ENCODE results near the gene FSHR.

The FSHR gene

GRCh38 chr2:48961009-48961408 lies 193.3 kb downstream of the FSHR start:
- no peaks in the 10 kb centered on the region for H3K4me1 ChIP-seq (ENCODE audit: insufficient read depth, low read length)
- no peaks in the 10 kb centered on the region for H3K9me3 ChIP-seq (ENCODE audit: low read length)
- H3K36me3 ChIP-seq (ENCODE audit: insufficient read depth, low read length) = no peaks in the 10 kb centered on the region
- H3K4me3 ChIP-seq (ENCODE audit: low read length) = no peak overlapping the region
- no peak overlapping the region for H2AFZ ChIP-seq (ENCODE audit: low read depth, low read length)
- no peaks in the 10 kb centered on the region for H3K27me3 ChIP-seq (ENCODE audit: insufficient read depth, low read length)

- Histone ChIP-seq H3K4me3 (ENCODE audit: low read length) (no peak overlapping the region), H3K9me3 (ENCODE audit: low read length) (no peaks in the 10 kb centered on the region), H3K36me3 (ENCODE audit: insufficient read depth, low read length) (no peaks in the 10 kb centered on the region), H3K27me3 (ENCODE audit: insufficient read depth, low read length) (no peaks in the 10 kb centered on the region), H2AFZ (ENCODE audit: low read depth, low read length) (no peak overlapping the region), H3K4me1 (ENCODE audit: insufficient read depth, low read length) (no peaks in the 10 kb centered on the region)
Measured at GRCh38 chr2:48954935-48955334, 199.4 kb downstream of the FSHR start.

GRCh38 chr2:48954311-48954710 lies 200.0 kb downstream of the FSHR start:
- Histone ChIP-seq H3K9me3 (ENCODE audit: low read length) (no peaks in the 10 kb centered on the region), H3K4me3 (ENCODE audit: low read length) (no peak overlapping the region), H3K27me3 (ENCODE audit: insufficient read depth, low read length) (no peaks in the 10 kb centered on the region), H2AFZ (ENCODE audit: low read depth, low read length) (no peak overlapping the region), H3K4me1 (ENCODE audit: insufficient read depth, low read length) (no peaks in the 10 kb centered on the region), H3K36me3 (ENCODE audit: insufficient read depth, low read length) (no peaks in the 10 kb centered on the region)

- H3K9me3 ChIP-seq (ENCODE audit: low read length) = no peaks in the 10 kb centered on the region
- H3K4me1 ChIP-seq (ENCODE audit: insufficient read depth, low read length) = no peaks in the 10 kb centered on the region
- H3K27me3 ChIP-seq (ENCODE audit: insufficient read depth, low read length) = no peaks in the 10 kb centered on the region
- H2AFZ ChIP-seq (ENCODE audit: low read depth, low read length) = no peak overlapping the region
- H3K36me3 ChIP-seq (ENCODE audit: insufficient read depth, low read length) = no peaks in the 10 kb centered on the region
- no peak overlapping the region for H3K4me3 ChIP-seq (ENCODE audit: low read length)
Measured at GRCh38 chr2:48952614-48953013, 201.7 kb downstream of the FSHR start.

GRCh38 chr2:48952143-48952542 lies 202.2 kb downstream of the FSHR start:
- Histone ChIP-seq H3K4me3 (ENCODE audit: low read length) (no peak overlapping the region), H3K27me3 (ENCODE audit: insufficient read depth, low read length) (no peaks in the 10 kb centered on the region), H3K36me3 (ENCODE audit: insufficient read depth, low read length) (no peaks in the 10 kb centered on the region), H3K9me3 (ENCODE audit: low read length) (no peaks in the 10 kb centered on the region), H3K4me1 (ENCODE audit: insufficient read depth, low read length) (no peaks in the 10 kb centered on the region), H2AFZ (ENCODE audit: low read depth, low read length) (no peak overlapping the region)

- Histone ChIP-seq H3K4me1 (ENCODE audit: insufficient read depth, low read length) (no peaks in the 10 kb centered on the region), H2AFZ (ENCODE audit: low read depth, low read length) (no peak overlapping the region), H3K4me3 (ENCODE audit: low read length) (no peak overlapping the region), H3K9me3 (ENCODE audit: low read length) (no peaks in the 10 kb centered on the region), H3K27me3 (ENCODE audit: insufficient read depth, low read length) (no peaks in the 10 kb centered on the region), H3K36me3 (ENCODE audit: insufficient read depth, low read length) (no peaks in the 10 kb centered on the region)
Measured at GRCh38 chr2:48948400-48949125, 205.8 kb downstream of the FSHR start.

GRCh38 chr2:48946449-48947048 lies 207.8 kb downstream of the FSHR start:
- H3K36me3 ChIP-seq (ENCODE audit: insufficient read depth, low read length) = no peaks in the 10 kb centered on the region
- H3K4me1 ChIP-seq (ENCODE audit: insufficient read depth, low read length) = no peaks in the 10 kb centered on the region

GRCh38 chr2:48944956-48945355 lies 209.4 kb downstream of the FSHR start:
- no peaks in the 10 kb centered on the region for H3K9me3 ChIP-seq (ENCODE audit: low read length)
- no peak overlapping the region for H3K4me3 ChIP-seq (ENCODE audit: low read length)
- H3K36me3 ChIP-seq (ENCODE audit: insufficient read depth, low read length) = no peaks in the 10 kb centered on the region
- H2AFZ ChIP-seq (ENCODE audit: low read depth, low read length) = no peak overlapping the region
- H3K4me1 ChIP-seq (ENCODE audit: insufficient read depth, low read length) = no peaks in the 10 kb centered on the region
- no peaks in the 10 kb centered on the region for H3K27me3 ChIP-seq (ENCODE audit: insufficient read depth, low read length)

More at GRCh38 chr2:48946449-48947048, 207.8 kb downstream of the FSHR start:
- Histone ChIP-seq H2AFZ (ENCODE audit: low read depth, low read length) (no peak overlapping the region), H3K27me3 (ENCODE audit: insufficient read depth, low read length) (no peaks in the 10 kb centered on the region), H3K4me3 (ENCODE audit: low read length) (no peak overlapping the region), H3K9me3 (ENCODE audit: low read length) (no peaks in the 10 kb centered on the region)

- Histone ChIP-seq H3K36me3 (ENCODE audit: insufficient read depth, low read length) (no peaks in the 10 kb centered on the region), H2AFZ (ENCODE audit: low read depth, low read length) (no peak overlapping the region), H3K9me3 (ENCODE audit: low read length) (no peaks in the 10 kb centered on the region), H3K4me1 (ENCODE audit: insufficient read depth, low read length) (no peaks in the 10 kb centered on the region), H3K4me3 (ENCODE audit: low read length) (no peak overlapping the region), H3K27me3 (ENCODE audit: insufficient read depth, low read length) (no peaks in the 10 kb centered on the region)
Measured at GRCh38 chr2:48943436-48943835, 210.9 kb downstream of the FSHR start.

GRCh38 chr2:48941908-48942307 lies 212.4 kb downstream of the FSHR start:
- H2AFZ ChIP-seq (ENCODE audit: low read depth, low read length) = no peak overlapping the region
- no peaks in the 10 kb centered on the region for H3K36me3 ChIP-seq (ENCODE audit: insufficient read depth, low read length)
- no peak overlapping the region for H3K4me3 ChIP-seq (ENCODE audit: low read length)
- H3K9me3 ChIP-seq (ENCODE audit: low read length) = no peaks in the 10 kb centered on the region
- H3K4me1 ChIP-seq (ENCODE audit: insufficient read depth, low read length) = no peaks in the 10 kb centered on the region
- H3K27me3 ChIP-seq (ENCODE audit: insufficient read depth, low read length) = no peaks in the 10 kb centered on the region

GRCh38 chr2:48941456-48941855 lies 212.9 kb downstream of the FSHR start:
- Histone ChIP-seq H3K9me3 (ENCODE audit: low read length) (no peaks in the 10 kb centered on the region), H3K4me3 (ENCODE audit: low read length) (no peak overlapping the region), H3K4me1 (ENCODE audit: insufficient read depth, low read length) (no peaks in the 10 kb centered on the region), H3K27me3 (ENCODE audit: insufficient read depth, low read length) (no peaks in the 10 kb centered on the region), H3K36me3 (ENCODE audit: insufficient read depth, low read length) (no peaks in the 10 kb centered on the region), H2AFZ (ENCODE audit: low read depth, low read length) (no peak overlapping the region)

- Histone ChIP-seq H3K4me1 (ENCODE audit: insufficient read depth, low read length) (no peaks in the 10 kb centered on the region), H3K9me3 (ENCODE audit: low read length) (no peaks in the 10 kb centered on the region), H3K4me3 (ENCODE audit: low read length) (no peak overlapping the region), H3K36me3 (ENCODE audit: insufficient read depth, low read length) (no peaks in the 10 kb centered on the region), H2AFZ (ENCODE audit: low read depth, low read length) (no peak overlapping the region), H3K27me3 (ENCODE audit: insufficient read depth, low read length) (no peaks in the 10 kb centered on the region)
Measured at GRCh38 chr2:48940606-48941005, 213.7 kb downstream of the FSHR start.

GRCh38 chr2:48939232-48939631 lies 215.1 kb downstream of the FSHR start:
- no peaks in the 10 kb centered on the region for H3K36me3 ChIP-seq (ENCODE audit: insufficient read depth, low read length)
- no peaks in the 10 kb centered on the region for H3K9me3 ChIP-seq (ENCODE audit: low read length)
- H3K27me3 ChIP-seq (ENCODE audit: insufficient read depth, low read length) = no peaks in the 10 kb centered on the region
- H2AFZ ChIP-seq (ENCODE audit: low read depth, low read length) = no peak overlapping the region
- no peak overlapping the region for H3K4me3 ChIP-seq (ENCODE audit: low read length)
- H3K4me1 ChIP-seq (ENCODE audit: insufficient read depth, low read length) = no peaks in the 10 kb centered on the region

GRCh38 chr2:48938231-48938630 lies 216.1 kb downstream of the FSHR start:
- H3K27me3 ChIP-seq (ENCODE audit: insufficient read depth, low read length) = no peaks in the 10 kb centered on the region
- H3K4me3 ChIP-seq (ENCODE audit: low read length) = no peak overlapping the region
- no peaks in the 10 kb centered on the region for H3K36me3 ChIP-seq (ENCODE audit: insufficient read depth, low read length)
- H3K4me1 ChIP-seq (ENCODE audit: insufficient read depth, low read length) = no peaks in the 10 kb centered on the region
- no peak overlapping the region for H2AFZ ChIP-seq (ENCODE audit: low read depth, low read length)
- H3K9me3 ChIP-seq (ENCODE audit: low read length) = no peaks in the 10 kb centered on the region
